ENCODE data around the gene ZNF324. TPM values are rescaled to one million over a fixed set of nuclear protein-coding genes. Genes with fewer than 3 reads are reported as not detected.

Gene ZNF324
- total and polyA plus RNA-seq, 4 donors, result 2.3 to 8.4 (median 5.5) TPM

DNA sequence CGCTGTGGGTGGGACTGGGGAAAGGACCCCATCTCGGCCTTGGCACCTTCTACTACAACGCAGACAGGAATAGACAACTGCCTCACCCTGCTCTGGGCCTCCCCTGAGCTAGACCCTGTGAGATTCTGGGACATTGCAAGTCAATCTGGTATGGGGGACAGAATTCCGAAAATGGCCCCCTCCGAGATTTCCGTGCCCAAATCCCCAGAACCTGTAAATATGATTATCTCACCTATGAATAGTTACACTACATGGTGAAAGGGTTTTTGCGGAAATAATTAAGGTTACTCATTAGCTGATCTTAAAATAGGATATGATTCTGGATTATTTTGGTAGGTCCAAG, 53.3 kb downstream of the ZNF324 start:
- no peak for TF ChIP-seq REST (IDR thresholded peaks at IDR 0.05)
- TF ChIP-seq HNF4G (IDR thresholded peaks at IDR 0.05), result no peak
- no peak for TF ChIP-seq NR2F2 (IDR thresholded peaks at IDR 0.05)
- no peak for TF ChIP-seq JUND (IDR thresholded peaks at IDR 0.05)
- TF ChIP-seq SP1 (IDR thresholded peaks at IDR 0.05), result no peak
- no peak for TF ChIP-seq HNF4A (conservative IDR thresholded peaks at IDR 0.05)
- no peak for TF ChIP-seq FOXA1 (IDR thresholded peaks at IDR 0.05)
- no peak for TF ChIP-seq GABPA (IDR thresholded peaks at IDR 0.05 in 1 of 2, conservative IDR thresholded peaks at IDR 0.05 in 1 of 2)
- no peak for TF ChIP-seq ZBTB33 (IDR thresholded peaks at IDR 0.05)
- TF ChIP-seq, protein P1, sequence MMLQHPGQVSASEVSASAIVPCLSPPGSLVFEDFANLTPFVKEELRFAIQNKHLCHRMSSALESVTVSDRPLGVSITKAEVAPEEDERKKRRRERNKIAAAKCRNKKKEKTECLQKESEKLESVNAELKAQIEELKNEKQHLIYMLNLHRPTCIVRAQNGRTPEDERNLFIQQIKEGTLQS (IDR thresholded peaks at IDR 0.05), result no peak
- TF ChIP-seq CTCF (IDR thresholded peaks at IDR 0.05; ENCODE audit: low read depth, low read length, missing input control), result no peak
- no peak for TF ChIP-seq TAF1 (conservative IDR thresholded peaks at IDR 0.05)
- no peak for TF ChIP-seq RXRA (IDR thresholded peaks at IDR 0.05)
- TF ChIP-seq MAX (IDR thresholded peaks at IDR 0.05), result no peak
- no peak for TF ChIP-seq YY1 (IDR thresholded peaks at IDR 0.05)
- no peak for TF ChIP-seq EGR1 (IDR thresholded peaks at IDR 0.05; ENCODE audit: low read depth in 2 of 2)
- TF ChIP-seq FOXA2 (IDR thresholded peaks at IDR 0.05), result no peak
- no peak for TF ChIP-seq RAD21 (IDR thresholded peaks at IDR 0.05)
- Histone ChIP-seq H3K36me3 (ENCODE audit: control insufficient read depth in 4 of 4, insufficient read depth in 3 of 4, low read depth in 1 of 4, low read length in 3 of 4) (peaks cover 0 to 9% (median 3%) of the 10 kb centered on the region in 4 donors), H3K27me3 (ENCODE audit: control insufficient read depth in 4 of 4, insufficient read depth in 4 of 4, low read length in 3 of 4) (no peaks in the 10 kb centered on the region), H3K4me3 (ENCODE audit: low read depth in 1 of 3, low read length in 3 of 3) (peak overlapping the region; percentile 78 to 94 (median 88)), H3K27ac (ENCODE audit: low read depth in 1 of 2, low read length in 2 of 2) (peak overlapping the region; percentile 95), H3K4me1 (ENCODE audit: control insufficient read depth in 4 of 4, insufficient read depth in 4 of 4, low read length in 3 of 4) (peaks cover 2 to 37% (median 20%) of the 10 kb centered on the region in 4 donors), H3K9me3 (ENCODE audit: control insufficient read depth in 4 of 4, low read length in 3 of 4) (no peaks in the 10 kb centered on the region), H3K9ac (ENCODE audit: low read depth in 1 of 2, low read length in 2 of 2) (peak overlapping the region; percentile 61 to 72)
- WGBS, result 14% methylated on average over 7 of the region's 7 CpGs
- DNase-seq (ENCODE audit: low spot score), result no peak

Measured in liver (tissue), 9 donors.